GM06990 (cell line): Measurements from ENCODE around the gene GDPD2.
"Not testable (repeated sequence)": the region's sequence is repeated elsewhere in the genome, so short reads cannot be mapped to it uniquely, and the experiment has no call there.

Source experiments
- DNase-seq: peaks from one replicate; pipeline ENCODE4 v3.0.0-alpha.2; 2011; ENCODE audit not compliant: insufficient read length; ENCODE audit errors: extremely low read depth
- H3K27me3 ChIP-seq: replicated peaks from 2 replicates; pipeline ENCODE4 v1.6.0; 2011; ENCODE audit warnings: low read length; ENCODE audit not compliant: control insufficient read depth, insufficient read depth
- H3K36me3 ChIP-seq: 2 replicates; pipeline ENCODE4 v1.5.1; 2011; ENCODE audit warnings: low read length; ENCODE audit not compliant: control insufficient read depth, insufficient read depth
- H3K4me3 ChIP-seq: replicated peaks from 2 replicates; pipeline ENCODE4 v1.5.1; 2011; ENCODE audit warnings: low read depth, mild to moderate bottlenecking, control low read depth, low read length
- CTCF ChIP-seq: IDR thresholded peaks from 2 replicates; pipeline ENCODE4 v1.5.1; 2011; ENCODE audit warnings: low read length, control low read depth, mild to moderate bottlenecking, inconsistent platforms; ENCODE audit not compliant: insufficient read depth, poor library complexity, severe bottlenecking

Gene GDPD2

GRCh38 chrX:70422851-70423341 lies at the start of gene GDPD2:
GDPD2 (plus strand) TSS chrX:70423314; CDS start chrX:70424985, 1,671 bp downstream.
- H3K36me3 ChIP-seq = no peaks in the 10 kb centered on the region
- H3K4me3 ChIP-seq = no peak within 1 kb of the TSS
- no peak for TF ChIP-seq CTCF
- H3K27me3 ChIP-seq = no peaks in the 10 kb centered on the region
- no peak for DNase-seq

- H3K36me3 ChIP-seq = no peaks in the 10 kb centered on the region
Observed at GRCh38 chrX:70386235-70386634, 36.9 kb upstream of the GDPD2 start.

GRCh38 chrX:70398899-70399298 lies 24.2 kb upstream of the GDPD2 start:
- Histone ChIP-seq H3K36me3 (no peaks in the 10 kb centered on the region), H3K27me3 (no peaks in the 10 kb centered on the region), H3K4me3 (no peak overlapping the region)
- no peak for TF ChIP-seq CTCF
- DNase-seq = no peak

More at GRCh38 chrX:70386235-70386634, 36.9 kb upstream of the GDPD2 start:
- Histone ChIP-seq H3K4me3 (no peak overlapping the region), H3K27me3 (no peaks in the 10 kb centered on the region)
- no peak for TF ChIP-seq CTCF
- DNase-seq = no peak

- H3K27me3 ChIP-seq, DNase-seq, H3K4me3 ChIP-seq, H3K36me3 ChIP-seq: not testable (repeated sequence)
Observed at GRCh38 chrX:70400181-70400580, 22.9 kb upstream of the GDPD2 start.

- H3K4me3 ChIP-seq = no peak overlapping the region
Observed at GRCh38 chrX:70402721-70403120, 20.4 kb upstream of the GDPD2 start.

GRCh38 chrX:70405003-70405402 lies 18.1 kb upstream of the GDPD2 start:
- TF ChIP-seq CTCF = no peak
- Histone ChIP-seq H3K36me3 (no peaks in the 10 kb centered on the region), H3K27me3 (no peaks in the 10 kb centered on the region), H3K4me3 (no peak overlapping the region)
- no peak for DNase-seq

More at GRCh38 chrX:70402721-70403120, 20.4 kb upstream of the GDPD2 start:
- Histone ChIP-seq H3K27me3 (no peaks in the 10 kb centered on the region), H3K36me3 (no peaks in the 10 kb centered on the region)
- TF ChIP-seq CTCF = no peak
- no peak for DNase-seq
